Astrocyte (in vitro differentiated cells and primary cell): ENCODE data around the gene CDK2.

Experiments
- CTCF ChIP-seq: IDR thresholded peaks from 2 replicates; pipeline ENCODE4 v1.5.1; 2011; ENCODE audit warnings: low read depth, mild to moderate bottlenecking, inconsistent platforms, low read length, moderate library complexity; ENCODE audit not compliant: insufficient read depth
- EZH2 ChIP-seq: IDR thresholded peaks from 2 replicates; pipeline ENCODE4 v1.6.1; 2012; ENCODE audit warnings: mild to moderate bottlenecking, low read length, inconsistent platforms; ENCODE audit not compliant: insufficient read depth

GRCh38 chr12:56004211-56004610 lies 37.6 kb downstream of the CDK2 start:
- TF ChIP-seq CTCF (no peak), EZH2 (no peak)
